Type B pancreatic cell (in vitro differentiated cells): ENCODE data around the gene FAM219B. TPM values are rescaled to one million over a fixed set of nuclear protein-coding genes. Genes with fewer than 3 reads are reported as not detected.
A peak's percentile ranks its signal among the peaks of the same experiment; 100 is the strongest.

ENCODE experiments used
- DNase-seq: peaks from one replicate; pipeline ENCODE4 v3.0.0; 2021; ENCODE audit warnings: mixed read lengths; ENCODE audit not compliant: unreplicated experiment; ENCODE audit errors: extremely low spot score
- H3K27ac Mint-ChIP-seq: 2 replicates; pipeline ENCODE4 v1.8.0; 2021; ENCODE audit warnings: mild to moderate bottlenecking, mixed read lengths
- H3K27me3 Mint-ChIP-seq: 2 replicates; pipeline ENCODE4 v1.8.0; 2021; ENCODE audit warnings: mixed read lengths
- H3K36me3 Mint-ChIP-seq: 2 replicates; pipeline ENCODE4 v1.8.0; 2021; ENCODE audit warnings: mixed read lengths
- H3K4me1 Mint-ChIP-seq: one replicate; pipeline ENCODE4 v1.8.0; 2021; ENCODE audit warnings: mixed read lengths; ENCODE audit not compliant: unreplicated experiment
- H3K4me3 Mint-ChIP-seq: 2 replicates; pipeline ENCODE4 v1.8.0; 2021; ENCODE audit warnings: mild to moderate bottlenecking, mixed read lengths
- H3K9me3 Mint-ChIP-seq: 2 replicates; pipeline ENCODE4 v1.8.0; 2021; ENCODE audit warnings: mixed read lengths
- total RNA-seq: library from RNA; stranded (reverse); gene quantifications from 2 replicates; pipeline ENCODE4 v1.2.1, GENCODE V29; 2021; ENCODE audit warnings: low replicate concordance
- TF ChIP-seq, protein P1 (sequence below): fragments of 200-600 bp; sonication (generic); conservative IDR thresholded peaks from 2 replicates; pipeline ENCODE4 v1.5.0; 2021; ENCODE audit warnings: antibody characterized with exemption, mild to moderate bottlenecking

Gene FAM219B
- total RNA-seq, 1 donor from 2014 or later = 117 TPM

- peak overlapping the region; percentile 98 for H3K27ac Mint-ChIP-seq
- H3K4me3 Mint-ChIP-seq = peak overlapping the region; percentile 88
- DNase-seq = no peak
- TF ChIP-seq, protein P1, sequence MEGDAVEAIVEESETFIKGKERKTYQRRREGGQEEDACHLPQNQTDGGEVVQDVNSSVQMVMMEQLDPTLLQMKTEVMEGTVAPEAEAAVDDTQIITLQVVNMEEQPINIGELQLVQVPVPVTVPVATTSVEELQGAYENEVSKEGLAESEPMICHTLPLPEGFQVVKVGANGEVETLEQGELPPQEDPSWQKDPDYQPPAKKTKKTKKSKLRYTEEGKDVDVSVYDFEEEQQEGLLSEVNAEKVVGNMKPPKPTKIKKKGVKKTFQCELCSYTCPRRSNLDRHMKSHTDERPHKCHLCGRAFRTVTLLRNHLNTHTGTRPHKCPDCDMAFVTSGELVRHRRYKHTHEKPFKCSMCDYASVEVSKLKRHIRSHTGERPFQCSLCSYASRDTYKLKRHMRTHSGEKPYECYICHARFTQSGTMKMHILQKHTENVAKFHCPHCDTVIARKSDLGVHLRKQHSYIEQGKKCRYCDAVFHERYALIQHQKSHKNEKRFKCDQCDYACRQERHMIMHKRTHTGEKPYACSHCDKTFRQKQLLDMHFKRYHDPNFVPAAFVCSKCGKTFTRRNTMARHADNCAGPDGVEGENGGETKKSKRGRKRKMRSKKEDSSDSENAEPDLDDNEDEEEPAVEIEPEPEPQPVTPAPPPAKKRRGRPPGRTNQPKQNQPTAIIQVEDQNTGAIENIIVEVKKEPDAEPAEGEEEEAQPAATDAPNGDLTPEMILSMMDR = no peak
- no peaks in the 10 kb centered on the region for H3K27me3 Mint-ChIP-seq
- peaks cover 4% of the 10 kb centered on the region for H3K9me3 Mint-ChIP-seq
- H3K36me3 Mint-ChIP-seq = peaks cover 16% of the 10 kb centered on the region
- peaks cover 46% of the 10 kb centered on the region for H3K4me1 Mint-ChIP-seq
Observed at GRCh38 chr15:74869726-74870407, 36.8 kb downstream of the FAM219B start.

- Mint-ChIP-seq H3K36me3 (peaks cover 19% of the 10 kb centered on the region), H3K4me1 (peaks cover 49% of the 10 kb centered on the region), H3K4me3 (peak overlapping the region; percentile 58), H3K9me3 (peaks cover 4% of the 10 kb centered on the region), H3K27ac (peak overlapping the region; percentile 98), H3K27me3 (no peaks in the 10 kb centered on the region)
- no peak for DNase-seq
- TF ChIP-seq, protein P1 = no peak
Observed at GRCh38 chr15:74869372-74869725, 37.3 kb downstream of the FAM219B start.

GRCh38 chr15:74868059-74868458 lies 38.6 kb downstream of the FAM219B start:
- Mint-ChIP-seq H3K4me3 (peak overlapping the region; percentile 68), H3K27me3 (no peaks in the 10 kb centered on the region), H3K36me3 (peaks cover 20% of the 10 kb centered on the region), H3K4me1 (peaks cover 54% of the 10 kb centered on the region), H3K27ac (peak overlapping the region; percentile 90), H3K9me3 (peaks cover 4% of the 10 kb centered on the region)
- DNase-seq = no peak
- TF ChIP-seq, protein P1 = no peak

DNA sequence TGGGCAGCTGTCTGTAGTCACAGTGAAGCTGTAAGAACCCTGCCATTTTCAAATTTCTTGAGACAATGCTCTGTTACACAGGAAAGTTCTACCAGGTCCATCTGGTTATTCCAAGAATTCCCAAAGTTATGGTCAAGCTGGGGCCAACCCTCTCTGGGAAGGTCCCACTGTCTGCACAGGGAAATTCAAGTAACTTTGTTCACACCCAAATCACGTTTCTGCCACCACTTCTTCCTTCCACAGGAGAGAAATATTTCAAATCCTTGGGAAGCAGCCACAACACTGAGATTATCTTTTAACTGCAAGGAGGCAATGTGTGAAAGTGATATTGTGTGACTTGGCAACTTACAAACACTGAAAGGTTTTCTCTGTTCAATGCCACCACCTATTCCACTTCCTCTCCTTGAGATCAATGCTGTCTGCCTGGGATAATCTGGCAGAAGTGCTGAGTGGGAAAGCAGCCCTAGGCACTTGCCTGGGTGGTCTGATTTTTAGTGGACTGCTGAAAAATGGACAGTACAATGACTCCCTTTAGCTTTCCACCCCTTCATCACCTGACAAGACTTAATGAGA lies 39.1 kb downstream of the FAM219B start:
- peaks cover 16% of the 10 kb centered on the region for H3K36me3 Mint-ChIP-seq
- no peaks in the 10 kb centered on the region for H3K27me3 Mint-ChIP-seq
- peak overlapping the region; percentile 68 for H3K4me3 Mint-ChIP-seq
- H3K27ac Mint-ChIP-seq = peak overlapping the region; percentile 90
- TF ChIP-seq, protein P1 = no peak
- H3K9me3 Mint-ChIP-seq = peaks cover 4% of the 10 kb centered on the region
- no peak for DNase-seq
- peaks cover 49% of the 10 kb centered on the region for H3K4me1 Mint-ChIP-seq

GRCh38 chr15:74866090-74866489 lies 40.6 kb downstream of the FAM219B start:
- Mint-ChIP-seq H3K4me1 (peaks cover 45% of the 10 kb centered on the region), H3K27ac (peak overlapping the region; percentile 92), H3K4me3 (peak overlapping the region; percentile 34), H3K9me3 (peaks cover 4% of the 10 kb centered on the region), H3K36me3 (peaks cover 14% of the 10 kb centered on the region), H3K27me3 (no peaks in the 10 kb centered on the region)
- TF ChIP-seq, protein P1 = no peak
- no peak for DNase-seq
